Measurements from ENCODE around the gene LTBP1.

GRCh38 chr2:33085646-33086045 lies 138.9 kb downstream of the LTBP1 start:
- TF ChIP-seq JUND (CRISPR knock-in tag; IDR thresholded peaks at IDR 0.05): no peak
- no peak for TF ChIP-seq POLR2A (IDR thresholded peaks at IDR 0.05; ENCODE audit: insufficient read depth in 1 of 2, low read depth in 2 of 2, low read length in 2 of 2)
- TF ChIP-seq ZNF431 (CRISPR knock-in tag; IDR thresholded peaks at IDR 0.05; ENCODE audit: borderline replicate concordance, low read depth): no peak
- TF ChIP-seq ZNF619 (CRISPR knock-in tag; IDR thresholded peaks at IDR 0.05): no peak
- no peak for TF ChIP-seq CBX1 (IDR thresholded peaks at IDR 0.05; ENCODE audit: low read depth)
- TF ChIP-seq ZNF691 (CRISPR knock-in tag; IDR thresholded peaks at IDR 0.05; ENCODE audit: borderline replicate concordance, low read depth): no peak
- TF ChIP-seq ATF3 (CRISPR knock-in tag; IDR thresholded peaks at IDR 0.05): no peak

Measured in HepG2 (cell line).